ENCODE data around the gene AKAP13.

DNA sequence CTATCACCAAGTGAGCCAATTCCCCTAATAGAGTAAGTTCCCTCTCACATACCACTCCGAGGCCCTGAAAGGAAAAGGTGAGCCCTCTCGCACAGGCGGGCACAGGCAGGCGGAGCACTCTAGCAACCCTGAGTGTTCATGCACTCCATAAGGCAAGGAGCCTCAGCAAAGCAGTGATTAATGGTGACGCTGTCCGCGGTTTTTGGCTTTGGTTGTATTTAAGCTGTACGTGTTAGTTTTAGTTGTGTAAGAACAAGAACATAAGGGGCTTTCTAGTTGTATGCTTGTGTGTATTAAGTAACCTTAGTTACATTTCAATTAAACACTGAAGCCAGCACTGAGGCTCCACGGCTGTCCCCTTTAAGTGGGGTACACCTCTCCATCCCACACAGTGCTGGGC, 381.2 kb downstream of the AKAP13 start:
- TF ChIP-seq, protein P1, sequence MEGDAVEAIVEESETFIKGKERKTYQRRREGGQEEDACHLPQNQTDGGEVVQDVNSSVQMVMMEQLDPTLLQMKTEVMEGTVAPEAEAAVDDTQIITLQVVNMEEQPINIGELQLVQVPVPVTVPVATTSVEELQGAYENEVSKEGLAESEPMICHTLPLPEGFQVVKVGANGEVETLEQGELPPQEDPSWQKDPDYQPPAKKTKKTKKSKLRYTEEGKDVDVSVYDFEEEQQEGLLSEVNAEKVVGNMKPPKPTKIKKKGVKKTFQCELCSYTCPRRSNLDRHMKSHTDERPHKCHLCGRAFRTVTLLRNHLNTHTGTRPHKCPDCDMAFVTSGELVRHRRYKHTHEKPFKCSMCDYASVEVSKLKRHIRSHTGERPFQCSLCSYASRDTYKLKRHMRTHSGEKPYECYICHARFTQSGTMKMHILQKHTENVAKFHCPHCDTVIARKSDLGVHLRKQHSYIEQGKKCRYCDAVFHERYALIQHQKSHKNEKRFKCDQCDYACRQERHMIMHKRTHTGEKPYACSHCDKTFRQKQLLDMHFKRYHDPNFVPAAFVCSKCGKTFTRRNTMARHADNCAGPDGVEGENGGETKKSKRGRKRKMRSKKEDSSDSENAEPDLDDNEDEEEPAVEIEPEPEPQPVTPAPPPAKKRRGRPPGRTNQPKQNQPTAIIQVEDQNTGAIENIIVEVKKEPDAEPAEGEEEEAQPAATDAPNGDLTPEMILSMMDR (IDR thresholded peaks at IDR 0.05), result no peak
- no peak for TF ChIP-seq POLR2A (IDR thresholded peaks at IDR 0.05)

Data from esophagus squamous epithelium (tissue), 4 donors.